IgD-negative memory B cell (primary cell): ENCODE results near the gene NFX1. TPM values are rescaled to one million over a fixed set of nuclear protein-coding genes. Genes with fewer than 3 reads are reported as not detected.
"Not testable (repeated sequence)": the region's sequence is repeated elsewhere in the genome, so short reads cannot be mapped to it uniquely, and the experiment has no call there.

Experiments used
- H3K27ac Mint-ChIP-seq, 3 donors: one replicate each; pipeline ENCODE4 v1.8.0; 2020 to 2022; ENCODE audit warnings: mild to moderate bottlenecking in 3 of 3, mixed read lengths in 3 of 3, moderate library complexity in 1 of 3
- H3K27me3 Mint-ChIP-seq: one replicate; pipeline ENCODE4 v1.8.0; 2021; ENCODE audit warnings: mixed read lengths
- H3K36me3 Mint-ChIP-seq: one replicate; pipeline ENCODE4 v1.8.0; 2020; ENCODE audit warnings: mild to moderate bottlenecking, mixed read lengths
- H3K4me1 Mint-ChIP-seq, 3 donors: one replicate each; pipeline ENCODE4 v1.8.0; 2020 to 2022; ENCODE audit warnings: mixed read lengths in 3 of 3, mild to moderate bottlenecking in 1 of 3
- H3K4me3 Mint-ChIP-seq, 4 donors: one replicate each; pipeline ENCODE4 v1.8.0; 2020 to 2022; ENCODE audit warnings: mild to moderate bottlenecking in 4 of 4, mixed read lengths in 4 of 4, moderate library complexity in 3 of 4
- H3K9me3 Mint-ChIP-seq, 3 donors: one replicate each; pipeline ENCODE4 v1.8.0; 2020 to 2021; ENCODE audit warnings: mixed read lengths in 3 of 3, mild to moderate bottlenecking in 1 of 3
- polyA plus RNA-seq: library from polyadenylated mRNA; unstranded; fragments of 300-500 nt; fragmentation: Illumina TruSeq; gene quantifications from one replicate; pipeline ENCODE4 v1.2.3, GENCODE V29; 2021

The NFX1 gene
- polyA plus RNA-seq, 1 donor from 2014 or later: 57.9 TPM

DNA sequence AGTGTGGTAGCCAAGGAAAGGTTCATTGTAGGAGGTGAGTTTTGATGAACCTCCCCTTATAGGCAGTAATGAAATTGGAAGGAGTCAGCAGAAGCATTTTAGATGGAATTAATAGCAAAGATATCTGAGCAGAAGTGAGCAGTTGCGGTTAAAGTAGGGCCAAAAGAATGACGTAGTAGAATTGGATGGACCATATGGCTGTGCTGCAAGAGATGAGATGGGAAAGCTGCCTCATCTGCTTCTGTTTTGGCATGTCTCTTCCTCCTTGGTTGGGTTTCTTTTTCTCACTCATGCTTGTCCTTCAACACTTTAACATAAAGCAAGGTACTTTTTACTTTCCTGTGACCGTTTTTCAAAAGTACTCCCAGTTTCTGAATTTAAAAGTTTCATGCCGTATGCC, 56.2 kb downstream of the NFX1 start:
- H3K4me3 Mint-ChIP-seq: no peak overlapping the region
- H3K36me3 Mint-ChIP-seq: peaks cover 18% of the 10 kb centered on the region
- H3K4me1 Mint-ChIP-seq: no peaks in the 10 kb centered on the region
- H3K27me3 Mint-ChIP-seq: no peaks in the 10 kb centered on the region
- peak overlapping the region in 1 of 3 donors; percentile 41 for H3K27ac Mint-ChIP-seq
- H3K9me3 Mint-ChIP-seq: no peaks in the 10 kb centered on the region

DNA sequence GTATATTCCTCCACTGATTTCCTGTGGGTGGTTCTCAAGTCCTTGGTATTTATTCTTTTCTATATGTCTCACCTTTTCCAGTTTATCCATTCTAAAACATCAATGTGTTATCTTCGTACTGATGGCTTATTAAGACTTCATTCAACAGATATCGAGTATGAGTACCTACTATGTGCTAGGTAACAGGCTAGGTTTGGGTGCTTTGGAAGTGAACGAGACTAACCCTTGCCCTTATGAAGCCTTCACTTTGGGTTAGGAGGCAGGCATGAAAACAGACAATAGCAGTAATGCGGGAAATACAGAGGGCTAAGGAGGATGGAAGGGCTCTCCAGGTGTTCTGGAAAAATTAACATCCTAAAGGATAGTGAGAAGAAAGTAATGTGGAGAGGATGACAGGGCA, 58.7 kb downstream of the NFX1 start:
- peaks cover 0 to under 1% (median 0%) of the 10 kb centered on the region in 3 donors for H3K4me1 Mint-ChIP-seq
- no peaks in the 10 kb centered on the region for H3K9me3 Mint-ChIP-seq
- H3K27ac Mint-ChIP-seq: no peak overlapping the region
- no peak overlapping the region for H3K4me3 Mint-ChIP-seq
- no peaks in the 10 kb centered on the region for H3K27me3 Mint-ChIP-seq
- peaks cover 20% of the 10 kb centered on the region for H3K36me3 Mint-ChIP-seq

DNA sequence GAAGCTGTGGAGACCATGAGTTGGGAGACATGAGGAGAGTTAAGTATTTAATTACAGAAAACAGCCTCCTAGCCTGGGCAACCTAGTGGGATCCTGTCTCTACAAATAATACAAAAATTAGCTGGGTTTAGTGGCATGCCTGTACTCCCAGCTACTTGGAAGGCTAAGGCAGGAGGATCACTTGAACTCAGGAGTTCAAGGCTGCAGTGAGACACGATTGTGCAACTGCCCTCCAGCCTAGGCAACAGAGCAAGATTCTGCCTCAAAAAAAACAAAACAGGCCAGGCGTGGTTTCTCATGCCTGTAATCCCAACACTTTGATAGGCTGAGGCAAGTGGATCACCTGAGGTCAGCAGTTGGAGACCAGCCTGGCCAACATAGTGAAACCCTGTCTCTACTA, 59.4 kb downstream of the NFX1 start:
- H3K36me3 Mint-ChIP-seq: peaks cover 17% of the 10 kb centered on the region
- no peak overlapping the region for H3K4me3 Mint-ChIP-seq
- no peak overlapping the region for H3K27ac Mint-ChIP-seq
- H3K4me1 Mint-ChIP-seq: peaks cover 0 to 3% (median 0%) of the 10 kb centered on the region in 3 donors
- no peaks in the 10 kb centered on the region for H3K27me3 Mint-ChIP-seq
- H3K9me3 Mint-ChIP-seq: no peaks in the 10 kb centered on the region

DNA sequence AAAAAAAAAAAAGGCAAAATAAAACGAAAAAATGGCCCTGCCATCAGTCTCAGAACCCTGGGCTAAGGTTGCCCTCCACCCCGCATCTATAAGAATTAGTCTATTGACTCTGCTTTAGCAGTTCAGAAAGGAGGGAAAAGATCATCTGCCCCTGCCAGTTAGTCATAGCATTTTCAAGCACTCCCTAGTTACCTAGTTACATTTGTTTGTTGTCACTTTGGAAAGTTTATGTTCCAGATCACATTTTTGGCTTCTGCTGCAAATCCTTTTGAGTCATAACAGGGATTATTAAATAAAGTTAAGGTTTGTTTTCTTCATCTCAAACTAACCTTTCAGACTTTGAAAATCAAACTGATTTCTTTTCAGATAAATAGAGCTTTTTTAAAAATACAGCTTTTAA, 60.0 kb downstream of the NFX1 start:
- Mint-ChIP-seq H3K27me3 (no peaks in the 10 kb centered on the region), H3K36me3 (peaks cover 17% of the 10 kb centered on the region), H3K9me3 (no peaks in the 10 kb centered on the region), H3K4me1 (peaks cover 0 to 4% (median 0%) of the 10 kb centered on the region in 3 donors), H3K4me3 (no peak overlapping the region), H3K27ac (no peak overlapping the region)

DNA sequence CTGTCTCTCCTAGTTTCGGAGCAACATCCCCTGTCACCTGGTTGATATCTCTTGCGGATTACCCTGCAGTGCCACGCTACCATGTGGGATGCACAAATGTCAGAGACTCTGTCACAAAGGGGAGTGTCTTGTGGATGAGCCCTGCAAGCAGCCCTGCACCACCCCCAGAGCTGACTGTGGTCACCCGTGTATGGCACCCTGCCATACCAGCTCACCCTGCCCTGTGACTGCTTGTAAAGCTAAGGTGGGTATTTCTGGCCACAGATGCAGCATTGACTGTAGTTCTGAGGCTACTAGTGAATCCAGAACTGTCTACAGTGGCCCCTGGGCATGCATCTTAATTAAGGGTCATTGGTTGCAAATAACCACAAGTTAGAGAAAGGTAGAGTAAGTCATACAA, 61.2 kb downstream of the NFX1 start:
- peaks cover 17% of the 10 kb centered on the region for H3K36me3 Mint-ChIP-seq
- no peaks in the 10 kb centered on the region for H3K27me3 Mint-ChIP-seq

DNA sequence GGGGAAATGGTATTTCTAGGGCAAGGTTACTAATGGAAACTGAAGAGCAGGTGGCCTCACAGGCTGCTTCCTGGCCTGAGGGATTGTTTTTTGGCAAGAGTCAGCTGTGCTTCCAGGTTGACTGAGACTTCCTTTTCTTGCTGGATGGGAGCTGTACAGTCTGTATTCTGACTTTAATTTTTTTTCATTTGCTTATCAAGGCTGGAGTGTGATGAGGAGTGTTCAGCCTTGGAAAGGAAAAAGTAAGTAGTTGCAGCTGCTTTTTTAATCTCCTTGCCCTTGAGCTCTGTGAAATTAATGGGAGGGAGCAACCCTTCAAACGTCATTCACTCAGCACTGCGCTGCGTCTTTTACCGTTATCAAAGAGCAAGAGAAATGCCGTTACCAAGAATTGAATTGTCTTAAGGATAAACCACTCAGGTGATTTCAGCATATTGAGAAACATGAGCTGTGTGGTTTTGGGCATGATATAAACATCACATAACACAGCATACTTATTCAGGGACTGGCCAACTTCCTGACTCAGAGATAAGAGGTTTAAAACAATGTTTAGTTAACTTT, 64.4 kb downstream of the NFX1 start:
- peaks cover 4% of the 10 kb centered on the region for H3K36me3 Mint-ChIP-seq
- H3K27me3 Mint-ChIP-seq: no peaks in the 10 kb centered on the region
- peaks cover 0 to 5% (median 0%) of the 10 kb centered on the region in 3 donors for H3K4me1 Mint-ChIP-seq
- no peak overlapping the region for H3K4me3 Mint-ChIP-seq
- no peak overlapping the region for H3K27ac Mint-ChIP-seq
- no peaks in the 10 kb centered on the region for H3K9me3 Mint-ChIP-seq

More for the DNA sequence above, 61.2 kb downstream of the NFX1 start:
- Mint-ChIP-seq H3K4me1 (peaks cover 0 to 5% (median 0%) of the 10 kb centered on the region in 3 donors), H3K9me3 (no peaks in the 10 kb centered on the region), H3K4me3 (no peak overlapping the region), H3K27ac (no peak overlapping the region)

DNA sequence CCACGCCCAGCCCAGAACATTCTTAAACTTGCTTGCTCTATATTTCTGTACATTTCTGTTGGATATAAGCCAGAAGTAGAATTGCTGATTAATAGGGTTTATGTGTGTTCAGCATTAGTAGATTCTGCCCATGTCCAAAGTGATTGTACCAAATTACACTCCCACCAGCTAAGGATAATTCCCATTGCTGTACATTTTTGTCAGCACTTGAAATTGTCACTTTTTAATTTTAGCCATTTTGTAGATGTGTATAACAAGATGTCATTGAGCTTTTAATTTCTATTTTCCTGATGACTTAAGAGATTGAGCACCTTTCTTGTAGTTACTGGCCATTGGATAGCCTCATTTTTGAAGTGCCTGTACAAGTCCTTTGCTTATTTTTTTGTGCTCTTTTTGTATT, 65.6 kb downstream of the NFX1 start:
- no peak overlapping the region for H3K4me3 Mint-ChIP-seq
- H3K36me3 Mint-ChIP-seq: peaks cover 4% of the 10 kb centered on the region
- no peaks in the 10 kb centered on the region for H3K9me3 Mint-ChIP-seq
- H3K27ac Mint-ChIP-seq: no peak overlapping the region
- no peaks in the 10 kb centered on the region for H3K27me3 Mint-ChIP-seq
- H3K4me1 Mint-ChIP-seq: peaks cover 0 to 5% (median 0%) of the 10 kb centered on the region in 3 donors

DNA sequence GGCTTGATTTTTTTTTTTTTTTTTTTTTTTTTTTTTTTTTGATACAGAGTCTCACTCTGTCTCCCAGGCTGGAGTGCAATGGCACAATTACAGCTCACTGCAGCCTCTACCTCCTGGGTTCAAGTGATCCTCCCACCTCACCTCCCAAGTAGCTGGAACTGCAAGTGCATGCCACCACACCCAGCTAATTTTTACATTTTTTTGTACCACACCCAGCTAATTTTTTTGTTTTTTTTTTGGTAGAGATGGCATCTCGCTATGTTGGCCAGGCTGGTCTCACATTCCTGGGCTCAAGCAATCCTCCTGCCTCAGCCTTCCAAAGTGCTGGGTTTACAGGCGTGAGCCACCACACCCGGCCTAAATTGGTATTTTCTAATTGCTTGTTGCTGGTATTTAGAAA, 68.3 kb downstream of the NFX1 start:
- not testable (repeated sequence) for H3K36me3 Mint-ChIP-seq, H3K27ac Mint-ChIP-seq, H3K4me3 Mint-ChIP-seq, H3K27me3 Mint-ChIP-seq, H3K4me1 Mint-ChIP-seq, H3K9me3 Mint-ChIP-seq

DNA sequence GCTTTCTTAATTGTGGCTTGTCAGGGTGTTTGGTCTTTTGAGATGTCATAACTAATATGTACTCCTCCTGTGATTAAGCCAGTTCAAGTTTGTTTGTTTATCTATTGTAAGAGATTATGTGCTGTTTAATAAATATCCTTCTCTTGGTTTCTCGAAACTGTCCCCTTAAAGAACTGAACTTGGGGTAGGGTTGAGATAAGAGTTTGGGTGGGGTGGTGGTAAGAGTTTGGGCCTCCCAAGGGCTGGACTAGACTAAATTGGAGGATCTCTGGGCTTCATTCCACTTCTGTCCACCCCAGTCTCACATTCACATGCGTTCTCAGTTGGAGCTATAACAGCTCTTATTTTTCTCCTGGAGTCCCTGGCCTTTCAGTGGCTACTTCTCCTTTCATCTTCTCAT, 73.8 kb downstream of the NFX1 start:
- Mint-ChIP-seq H3K36me3 (peaks cover 8% of the 10 kb centered on the region), H3K4me1 (peaks cover 0 to 3% (median 0%) of the 10 kb centered on the region in 3 donors), H3K4me3 (no peak overlapping the region), H3K27me3 (no peaks in the 10 kb centered on the region), H3K27ac (no peak overlapping the region), H3K9me3 (no peaks in the 10 kb centered on the region)

DNA sequence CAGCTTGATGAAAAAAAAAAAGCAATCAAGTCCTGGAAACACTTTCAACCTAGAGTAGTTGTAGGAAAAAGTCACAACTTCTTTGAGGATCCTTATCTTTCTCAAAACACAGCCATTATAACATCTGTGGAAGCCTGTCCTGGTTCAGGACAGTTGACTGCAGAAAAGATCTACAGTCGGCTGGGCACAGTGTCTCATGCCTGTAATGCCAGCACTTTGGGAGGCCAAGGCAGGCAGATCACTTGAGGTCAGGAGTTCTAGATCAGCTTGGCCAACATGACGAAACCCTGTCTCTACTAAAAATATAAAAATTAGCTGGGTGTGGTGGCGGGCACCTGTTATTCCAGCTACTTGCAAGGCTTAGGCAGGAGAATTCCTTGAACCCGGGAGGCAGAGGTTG, 74.5 kb downstream of the NFX1 start:
- not testable (repeated sequence) for H3K4me1 Mint-ChIP-seq, H3K36me3 Mint-ChIP-seq, H3K9me3 Mint-ChIP-seq, H3K27ac Mint-ChIP-seq, H3K4me3 Mint-ChIP-seq, H3K27me3 Mint-ChIP-seq

DNA sequence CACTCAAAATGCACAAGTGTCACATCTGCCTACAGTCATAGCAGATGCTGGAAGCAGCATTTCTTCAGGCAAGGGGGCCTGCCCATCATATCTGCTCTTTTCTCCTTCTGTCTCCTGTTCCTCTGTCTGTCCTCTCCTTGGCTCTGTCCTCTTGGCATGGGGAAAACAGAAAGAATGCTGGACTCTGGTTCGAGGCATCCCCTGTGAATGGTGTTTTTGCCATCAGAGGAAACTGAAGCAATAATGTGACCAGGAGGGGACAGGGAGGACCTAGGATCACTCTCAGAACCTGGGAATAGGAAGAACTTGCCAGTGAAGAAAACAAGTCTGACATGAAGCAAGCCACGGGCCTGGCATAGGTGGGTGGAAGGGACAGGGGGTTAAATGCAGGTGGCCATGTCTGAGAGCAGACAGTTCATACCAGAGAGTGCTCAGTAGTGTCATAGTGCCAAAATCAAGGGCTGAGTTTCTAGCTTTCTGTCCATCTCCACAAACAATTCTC, 76.7 kb downstream of the NFX1 start:
- no peak overlapping the region for H3K27ac Mint-ChIP-seq
- peaks cover 0 to 3% (median 0%) of the 10 kb centered on the region in 3 donors for H3K4me1 Mint-ChIP-seq
- no peak overlapping the region for H3K4me3 Mint-ChIP-seq
- H3K36me3 Mint-ChIP-seq: peaks cover 12% of the 10 kb centered on the region
- no peaks in the 10 kb centered on the region for H3K27me3 Mint-ChIP-seq
- no peaks in the 10 kb centered on the region for H3K9me3 Mint-ChIP-seq

DNA sequence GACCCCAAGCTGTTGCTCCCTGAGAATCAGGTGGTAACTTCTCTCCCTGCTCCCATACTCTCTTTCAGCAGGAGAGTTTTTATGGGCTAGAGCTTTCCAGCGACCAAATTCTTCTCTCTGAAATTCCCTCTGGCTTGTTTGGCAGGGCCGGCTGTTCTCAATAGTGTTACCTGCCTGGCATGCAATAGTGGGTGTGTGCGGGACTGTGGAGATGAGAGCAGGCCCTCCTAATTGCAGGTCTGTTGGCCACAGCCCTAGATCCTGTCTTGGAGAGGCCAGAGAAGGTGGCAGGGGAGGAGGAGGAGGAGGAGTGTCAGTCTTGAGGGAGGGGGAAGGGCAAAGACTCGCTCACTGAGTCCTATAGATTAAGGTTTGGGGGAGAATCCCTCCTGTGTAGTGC, 82.6 kb downstream of the NFX1 start:
- Mint-ChIP-seq H3K9me3 (no peaks in the 10 kb centered on the region), H3K36me3 (peaks cover 7% of the 10 kb centered on the region), H3K4me1 (peaks cover 0 to 2% (median 0%) of the 10 kb centered on the region in 3 donors), H3K4me3 (no peak overlapping the region), H3K27ac (peak overlapping the region in 2 of 3 donors; percentile 9 to 23), H3K27me3 (no peaks in the 10 kb centered on the region)

DNA sequence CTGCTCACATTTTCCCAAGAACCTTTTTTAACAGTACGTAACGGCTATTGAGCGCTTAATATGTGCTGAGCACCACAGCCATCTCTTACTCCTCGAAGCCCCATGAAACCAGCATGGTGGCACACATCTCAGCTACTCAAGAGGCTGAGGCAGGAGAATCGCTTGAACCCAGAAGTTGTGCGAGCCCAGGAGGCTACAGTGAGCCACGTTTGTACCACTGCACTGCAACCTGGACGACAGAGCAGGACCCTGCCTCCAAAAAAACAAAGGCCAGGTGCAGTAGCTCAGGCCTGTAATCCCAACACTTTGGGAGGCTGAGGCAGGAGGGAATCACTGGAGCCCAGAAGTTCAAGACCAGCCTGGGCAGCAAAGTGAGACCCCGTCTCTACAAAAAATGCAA, 83.9 kb downstream of the NFX1 start:
- Mint-ChIP-seq H3K4me1 (peaks cover 0 to 2% (median 0%) of the 10 kb centered on the region in 3 donors), H3K4me3 (no peak overlapping the region), H3K9me3 (no peaks in the 10 kb centered on the region), H3K36me3 (peaks cover 9% of the 10 kb centered on the region), H3K27me3 (no peaks in the 10 kb centered on the region), H3K27ac (no peak overlapping the region)

DNA sequence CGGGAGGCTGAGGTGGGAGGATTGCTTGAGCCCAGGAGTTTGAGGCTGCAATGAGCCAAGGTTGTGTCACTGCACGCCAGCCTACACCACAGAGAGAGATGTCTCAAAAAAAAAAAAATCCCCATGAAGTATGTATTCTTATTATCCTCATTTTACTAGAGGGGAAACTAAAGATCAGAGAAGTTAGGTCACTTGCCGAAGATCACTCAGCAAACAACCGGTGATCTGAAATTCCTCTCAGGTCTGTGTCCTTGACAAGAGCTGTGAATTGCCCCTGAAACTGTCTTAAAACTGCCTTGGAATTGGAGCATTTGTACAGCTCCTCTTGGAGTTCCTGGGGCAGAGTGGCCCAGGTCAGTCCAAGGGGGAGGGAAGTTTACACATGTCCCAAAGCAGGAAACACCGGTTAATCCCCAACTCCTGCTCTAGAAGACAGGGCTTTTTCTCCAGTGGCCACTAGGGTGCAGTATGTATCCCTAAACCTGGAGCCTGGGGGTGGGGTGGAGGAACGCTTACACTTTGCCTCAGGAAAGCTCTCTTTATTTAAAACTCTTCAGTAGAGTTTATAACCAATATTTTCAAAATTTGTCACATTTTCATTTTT, 84.4 kb downstream of the NFX1 start:
- Mint-ChIP-seq H3K27ac (no peak overlapping the region), H3K36me3 (peaks cover 12% of the 10 kb centered on the region), H3K27me3 (no peaks in the 10 kb centered on the region), H3K4me1 (peaks cover 0 to 2% (median 0%) of the 10 kb centered on the region in 3 donors), H3K4me3 (no peak overlapping the region), H3K9me3 (no peaks in the 10 kb centered on the region)

DNA sequence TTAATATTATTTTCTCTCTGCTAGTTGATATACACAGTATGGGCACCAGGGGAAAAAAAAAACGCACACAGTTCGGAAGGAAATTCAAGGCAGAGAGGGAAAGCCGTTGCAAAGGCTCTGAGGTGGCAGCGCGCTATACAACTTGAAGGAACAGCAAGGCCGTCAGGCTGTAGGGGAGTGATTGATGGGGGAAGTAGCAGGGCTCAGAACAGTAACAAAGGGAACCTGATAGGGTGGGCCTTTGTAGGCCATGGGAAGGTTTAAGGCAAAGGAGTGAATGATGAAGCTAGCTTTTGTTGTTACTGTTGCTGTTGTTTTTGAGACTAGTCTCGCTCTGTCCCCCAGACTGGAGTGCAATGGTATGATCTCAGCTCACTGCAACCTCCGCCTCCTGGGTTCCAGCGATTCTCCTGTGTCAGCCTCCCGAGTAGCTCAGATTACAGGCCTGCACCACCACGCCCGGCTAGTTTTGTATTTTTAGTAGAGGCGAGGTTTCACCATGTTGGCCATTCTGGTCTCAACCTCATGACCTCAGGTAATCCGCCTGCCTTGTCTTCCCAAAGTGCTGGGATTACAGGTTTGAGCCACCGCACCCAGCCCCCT, 85.0 kb downstream of the NFX1 start:
- H3K9me3 Mint-ChIP-seq: no peaks in the 10 kb centered on the region
- H3K4me3 Mint-ChIP-seq: no peak overlapping the region
- H3K27me3 Mint-ChIP-seq: no peaks in the 10 kb centered on the region
- no peak overlapping the region for H3K27ac Mint-ChIP-seq
- peaks cover 11% of the 10 kb centered on the region for H3K36me3 Mint-ChIP-seq
- H3K4me1 Mint-ChIP-seq: peaks cover 0 to 2% (median 0%) of the 10 kb centered on the region in 3 donors

DNA sequence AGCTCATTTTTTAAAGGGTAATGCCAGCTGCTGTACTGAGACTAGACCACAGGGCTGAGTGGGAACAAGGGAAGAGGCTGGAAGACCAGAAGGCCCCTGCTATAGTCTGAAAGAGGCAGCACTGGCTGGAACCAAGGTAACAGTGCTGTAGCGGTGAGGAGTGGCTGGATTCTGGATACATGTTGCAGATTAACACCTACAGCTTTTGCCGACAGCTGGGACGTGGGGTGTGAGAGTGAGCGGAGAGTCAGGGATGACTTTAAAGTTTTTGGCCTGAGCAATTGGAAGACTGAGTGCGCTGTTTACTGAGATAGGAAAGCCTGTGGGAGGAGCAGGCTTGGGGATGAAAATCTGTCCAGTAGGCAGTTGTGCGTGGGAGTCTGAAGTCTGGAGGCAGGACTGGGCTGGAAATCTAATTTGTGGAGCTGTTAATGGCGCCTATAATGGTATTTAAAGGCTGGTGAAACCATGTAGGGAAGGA, 85.6 kb downstream of the NFX1 start:
- Mint-ChIP-seq H3K9me3 (no peaks in the 10 kb centered on the region), H3K27ac (peak overlapping the region in 1 of 3 donors; percentile 12), H3K27me3 (no peaks in the 10 kb centered on the region), H3K36me3 (peaks cover 11% of the 10 kb centered on the region), H3K4me1 (peaks cover 0 to 2% (median 0%) of the 10 kb centered on the region in 3 donors), H3K4me3 (no peak overlapping the region)
